OCI-LY1 (cell line): Measurements from ENCODE around the gene SNAP25.

Experiments
- H2AFZ ChIP-seq: fragments of 200-600 bp; sonication (generic), shearing (Covaris generic); 2 replicates; pipeline ENCODE4 v1.6.0; 2014; ENCODE audit warnings: antibody characterized with exemption, mild to moderate bottlenecking, low read length
- H3F3A ChIP-seq: fragments of 200-600 bp; sonication (generic), shearing (Covaris generic); 2 replicates; pipeline ENCODE4 v1.6.0; 2014; ENCODE audit warnings: mild to moderate bottlenecking, antibody characterized with exemption, low read length, moderate library complexity; ENCODE audit not compliant: insufficient read depth
- H3K27ac ChIP-seq: fragments of 200-600 bp; sonication (generic); 2 replicates; pipeline ENCODE4 v1.5.1; 2014; ENCODE audit warnings: low read length, mixed run types, mild to moderate bottlenecking, low read depth; ENCODE audit not compliant: poor library complexity, severe bottlenecking
- H3K27me3 ChIP-seq: fragments of 200-600 bp; sonication (generic); 2 replicates; pipeline ENCODE4 v1.6.0; 2014; ENCODE audit warnings: antibody characterized with exemption, mild to moderate bottlenecking, low read length, moderate library complexity; ENCODE audit not compliant: insufficient read depth
- H3K36me3 ChIP-seq: fragments of 200-600 bp; sonication (generic); 2 replicates; pipeline ENCODE4 v1.6.1; 2014; ENCODE audit warnings: mild to moderate bottlenecking, antibody characterized with exemption, low read length, moderate library complexity, mixed read lengths; ENCODE audit not compliant: insufficient read depth
- H3K4me1 ChIP-seq: fragments of 200-600 bp; sonication (generic); 2 replicates; pipeline ENCODE4 v1.5.1; 2014; ENCODE audit warnings: mild to moderate bottlenecking, low read length, moderate library complexity; ENCODE audit not compliant: insufficient read depth, severe bottlenecking
- H3K4me2 ChIP-seq: fragments of 200-600 bp; sonication (generic), shearing (Covaris generic); 2 replicates; pipeline ENCODE4 v1.6.1; 2014; ENCODE audit warnings: low read length
- H3K4me3 ChIP-seq: fragments of 200-600 bp; sonication (generic); 2 replicates; pipeline ENCODE4 v1.5.1; 2014; ENCODE audit warnings: low read length, low read depth, mild to moderate bottlenecking, mixed read lengths; ENCODE audit not compliant: poor library complexity, severe bottlenecking
- H3K79me2 ChIP-seq: fragments of 200-600 bp; shearing (Covaris generic); 2 replicates; pipeline ENCODE4 v1.6.1; 2016; ENCODE audit warnings: mixed run types, low read length, mixed read lengths; ENCODE audit not compliant: insufficient read depth
- H3K9ac ChIP-seq: fragments of 200-600 bp; sonication (generic), shearing (Covaris generic); 2 replicates; pipeline ENCODE4 v1.6.1; 2014; ENCODE audit warnings: mild to moderate bottlenecking, low read length, mixed read lengths
- H3K9me2 ChIP-seq: fragments of 200-600 bp; sonication (generic), shearing (Covaris generic); 2 replicates; pipeline ENCODE4 v1.6.1; 2014; ENCODE audit warnings: low read depth, mild to moderate bottlenecking, low read length, mixed read lengths
- H3K9me3 ChIP-seq: fragments of 200-600 bp; shearing (Covaris generic); 2 replicates; pipeline ENCODE4 v1.6.1; 2014; ENCODE audit warnings: low read length, mixed read lengths
- H4K20me1 ChIP-seq: fragments of 200-600 bp; sonication (generic), shearing (Covaris generic); 2 replicates; pipeline ENCODE4 v1.6.0; 2016; ENCODE audit warnings: mild to moderate bottlenecking, low read length; ENCODE audit not compliant: insufficient read depth
- EZH2 ChIP-seq: fragments of 200-600 bp; sonication (generic), shearing (Covaris generic); IDR thresholded peaks from 2 replicates; pipeline ENCODE4 v1.8.0; 2017; ENCODE audit warnings: borderline replicate concordance, mixed run types, mild to moderate bottlenecking, antibody characterized with exemption, low read length, moderate library complexity, mixed read lengths
- TF ChIP-seq, protein P1 (sequence below): fragments of 200-600 bp; sonication (generic), shearing (Covaris generic); IDR thresholded peaks from 2 replicates; pipeline ENCODE4 v1.5.1; 2017; ENCODE audit warnings: mild to moderate bottlenecking, antibody characterized with exemption, low read length, moderate library complexity, mixed read lengths

Gene SNAP25

DNA sequence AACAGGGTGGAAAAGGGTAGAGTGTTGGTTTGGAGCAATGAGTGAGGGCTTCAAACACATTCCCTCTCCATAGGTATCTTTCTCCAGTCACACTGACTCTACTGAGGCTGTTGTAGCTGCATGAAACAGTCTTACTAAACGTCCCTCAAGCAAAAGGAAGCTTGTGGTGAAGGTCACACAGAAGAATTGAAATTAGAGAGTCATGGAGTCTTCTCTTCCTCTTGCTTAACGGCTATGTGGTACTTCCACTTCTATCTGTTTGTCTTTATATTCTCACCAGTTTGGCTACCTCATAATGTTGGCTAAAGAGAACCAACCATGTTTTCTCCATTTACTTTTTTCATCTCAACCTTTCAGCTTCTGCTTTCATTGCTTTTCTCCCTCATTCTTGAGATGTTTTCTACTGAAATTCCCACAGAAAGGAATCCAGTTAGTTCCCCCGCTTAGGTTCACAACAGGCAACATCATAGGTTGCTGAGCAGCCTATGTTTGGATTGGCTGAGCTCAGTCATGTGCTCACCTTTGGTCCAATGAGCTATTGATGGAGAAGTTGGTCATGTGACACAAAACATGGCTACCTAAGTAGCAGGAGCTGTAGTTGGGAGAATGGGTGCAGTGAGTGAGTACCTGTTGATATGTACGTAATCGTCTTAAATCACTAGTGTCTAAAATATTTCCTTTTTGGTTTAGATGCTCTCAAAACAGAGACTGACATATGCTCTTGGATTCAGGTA, 99.8 kb downstream of the SNAP25 start:
- H3K79me2 ChIP-seq: no peaks in the 10 kb centered on the region
- H3K4me3 ChIP-seq: no peak overlapping the region
- H2AFZ ChIP-seq: no peak overlapping the region
- H3K4me1 ChIP-seq: no peaks in the 10 kb centered on the region
- TF ChIP-seq, protein P1, sequence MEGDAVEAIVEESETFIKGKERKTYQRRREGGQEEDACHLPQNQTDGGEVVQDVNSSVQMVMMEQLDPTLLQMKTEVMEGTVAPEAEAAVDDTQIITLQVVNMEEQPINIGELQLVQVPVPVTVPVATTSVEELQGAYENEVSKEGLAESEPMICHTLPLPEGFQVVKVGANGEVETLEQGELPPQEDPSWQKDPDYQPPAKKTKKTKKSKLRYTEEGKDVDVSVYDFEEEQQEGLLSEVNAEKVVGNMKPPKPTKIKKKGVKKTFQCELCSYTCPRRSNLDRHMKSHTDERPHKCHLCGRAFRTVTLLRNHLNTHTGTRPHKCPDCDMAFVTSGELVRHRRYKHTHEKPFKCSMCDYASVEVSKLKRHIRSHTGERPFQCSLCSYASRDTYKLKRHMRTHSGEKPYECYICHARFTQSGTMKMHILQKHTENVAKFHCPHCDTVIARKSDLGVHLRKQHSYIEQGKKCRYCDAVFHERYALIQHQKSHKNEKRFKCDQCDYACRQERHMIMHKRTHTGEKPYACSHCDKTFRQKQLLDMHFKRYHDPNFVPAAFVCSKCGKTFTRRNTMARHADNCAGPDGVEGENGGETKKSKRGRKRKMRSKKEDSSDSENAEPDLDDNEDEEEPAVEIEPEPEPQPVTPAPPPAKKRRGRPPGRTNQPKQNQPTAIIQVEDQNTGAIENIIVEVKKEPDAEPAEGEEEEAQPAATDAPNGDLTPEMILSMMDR: no peak
- TF ChIP-seq EZH2: no peak
- H3K27ac ChIP-seq: no peak overlapping the region
- H3K9ac ChIP-seq: no peak overlapping the region
- no peaks in the 10 kb centered on the region for H3K27me3 ChIP-seq
- no peaks in the 10 kb centered on the region for H4K20me1 ChIP-seq
- no peak overlapping the region for H3K4me2 ChIP-seq
- no peaks in the 10 kb centered on the region for H3K9me3 ChIP-seq
- H3F3A ChIP-seq: no peaks in the 10 kb centered on the region
- H3K36me3 ChIP-seq: no peaks in the 10 kb centered on the region
- H3K9me2 ChIP-seq: no peaks in the 10 kb centered on the region

- H4K20me1 ChIP-seq: no peaks in the 10 kb centered on the region
- H2AFZ ChIP-seq: no peak overlapping the region
- TF ChIP-seq EZH2: no peak
- TF ChIP-seq, protein P1: no peak
- H3K9ac ChIP-seq: no peak overlapping the region
- no peaks in the 10 kb centered on the region for H3K27me3 ChIP-seq
- no peaks in the 10 kb centered on the region for H3K36me3 ChIP-seq
- no peaks in the 10 kb centered on the region for H3K4me1 ChIP-seq
- H3K9me2 ChIP-seq: no peaks in the 10 kb centered on the region
- no peaks in the 10 kb centered on the region for H3K9me3 ChIP-seq
- H3K79me2 ChIP-seq: no peaks in the 10 kb centered on the region
- H3K4me2 ChIP-seq: no peak overlapping the region
- H3F3A ChIP-seq: no peaks in the 10 kb centered on the region
- no peak overlapping the region for H3K4me3 ChIP-seq
- H3K27ac ChIP-seq: no peak overlapping the region
Observed at GRCh38 chr20:10319855-10320254, 101.2 kb downstream of the SNAP25 start.

- TF ChIP-seq EZH2: no peak
Observed at GRCh38 chr20:10321138-10321717, 102.6 kb downstream of the SNAP25 start.

More at GRCh38 chr20:10321138-10321717, 102.6 kb downstream of the SNAP25 start:
- no peaks in the 10 kb centered on the region for H3K4me1 ChIP-seq
- no peak overlapping the region for H2AFZ ChIP-seq
- H3K79me2 ChIP-seq: no peaks in the 10 kb centered on the region
- H3K36me3 ChIP-seq: no peaks in the 10 kb centered on the region
- no peak overlapping the region for H3K4me2 ChIP-seq
- no peak overlapping the region for H3K27ac ChIP-seq
- H3F3A ChIP-seq: no peaks in the 10 kb centered on the region
- H3K27me3 ChIP-seq: no peaks in the 10 kb centered on the region
- H3K9me2 ChIP-seq: no peaks in the 10 kb centered on the region
- no peaks in the 10 kb centered on the region for H4K20me1 ChIP-seq
- H3K9ac ChIP-seq: no peak overlapping the region
- H3K4me3 ChIP-seq: no peak overlapping the region
- H3K9me3 ChIP-seq: no peaks in the 10 kb centered on the region
